HG03159 (cell line): ENCODE data around the gene MNDA.
A peak's percentile ranks its signal among the peaks of the same experiment; 100 is the strongest.

ENCODE experiments used
- ATAC-seq: cut with Tn5 transposase; IDR thresholded peaks from one replicate; pipeline ENCODE4 v1.9.1; 2021; ENCODE audit warnings: mild to moderate bottlenecking, moderate library complexity; ENCODE audit not compliant: unreplicated experiment

The MNDA gene

DNA sequence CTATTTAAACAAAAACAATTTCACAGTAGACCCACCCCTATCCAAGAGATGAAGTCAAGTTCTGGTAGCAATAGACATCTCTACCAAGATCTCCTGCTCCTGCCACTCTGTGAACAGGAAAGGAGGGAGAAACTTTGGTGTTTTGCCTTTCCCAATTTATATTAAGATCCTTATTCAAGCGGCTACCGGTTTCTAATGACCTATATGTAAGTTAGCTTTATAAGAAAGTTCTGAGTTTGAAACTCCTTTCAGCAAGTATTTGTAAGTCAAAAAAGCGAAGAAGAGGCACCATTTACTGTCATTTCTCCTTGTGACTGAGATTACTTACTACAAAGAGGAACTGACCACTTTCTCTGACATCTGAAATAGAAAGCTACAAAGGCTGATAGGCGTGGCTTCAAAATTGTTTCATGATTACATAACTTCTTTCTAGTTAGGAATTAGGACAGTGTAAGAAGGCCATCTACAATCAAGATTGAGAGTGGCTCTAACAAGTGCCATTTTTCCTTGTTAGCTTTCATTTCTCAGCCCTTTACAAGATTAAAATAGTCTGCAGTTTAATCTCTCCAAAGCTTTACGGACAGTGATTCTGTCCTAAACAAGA, at the start of gene MNDA:
TSS of gene MNDA (plus strand) at position 448 of the 604 bp plus-strand sequence. CDS start 10,803 bp downstream, outside the sequence.
- ATAC-seq, result peak; percentile 92

DNA sequence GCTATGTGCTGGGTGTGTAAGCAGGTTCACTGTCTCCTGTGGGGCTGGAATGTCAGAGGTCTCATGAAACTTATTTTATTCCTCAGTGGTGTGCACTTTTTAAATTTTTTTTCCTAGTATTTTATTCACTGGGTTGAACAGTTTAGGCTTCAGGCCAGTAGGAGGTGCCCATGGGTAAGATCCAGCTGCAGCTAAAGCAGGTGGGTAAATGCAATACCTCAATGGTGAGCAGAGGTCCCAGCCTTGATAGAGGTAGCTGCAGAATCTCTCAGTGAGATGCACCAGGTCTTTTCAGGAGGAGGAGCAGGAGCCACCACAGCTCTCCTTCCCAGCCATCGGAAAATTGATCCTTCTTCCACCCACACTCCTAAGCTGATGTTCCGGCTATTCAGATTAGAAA, 37.5 kb upstream of the MNDA start:
- ATAC-seq, result peak; percentile 52

DNA sequence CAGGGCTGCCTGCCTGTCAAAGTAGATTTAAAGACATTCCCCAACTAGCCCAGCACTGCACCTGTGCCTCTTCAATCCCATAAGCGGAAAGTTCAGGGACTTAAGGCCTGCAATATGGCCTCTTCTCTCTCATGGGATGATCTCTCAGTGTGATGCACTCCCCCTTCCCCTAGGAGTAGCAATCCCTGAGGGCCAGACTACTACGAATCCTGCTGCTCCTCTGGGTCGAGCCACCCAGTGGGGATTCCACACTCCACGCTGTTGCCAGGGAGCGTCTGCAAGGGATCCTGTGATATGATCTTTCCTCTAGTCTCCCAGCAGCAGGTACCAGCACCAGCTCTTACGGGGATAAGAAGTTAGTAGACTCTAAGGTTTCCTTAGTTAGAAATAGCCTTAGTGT, 36.9 kb upstream of the MNDA start:
- ATAC-seq, result no peak

DNA sequence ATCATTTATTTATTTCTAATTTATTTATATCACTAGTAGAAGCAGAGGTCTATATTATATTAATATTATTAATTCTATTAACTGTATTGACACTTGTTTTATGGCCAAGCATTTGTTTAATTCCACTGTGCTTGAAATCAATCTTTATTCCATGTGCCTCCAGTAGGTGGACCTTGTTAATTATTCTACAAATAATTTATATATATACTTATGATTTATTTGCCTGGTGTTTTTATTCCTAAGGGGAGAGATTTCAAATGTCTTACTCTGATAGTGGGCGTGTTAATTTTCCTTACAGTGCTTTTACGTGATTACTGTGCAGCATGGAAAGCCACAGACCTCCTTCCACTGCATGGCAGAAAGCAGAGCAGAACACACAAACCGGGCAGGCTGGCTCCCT, 32.6 kb upstream of the MNDA start:
- ATAC-seq, result no peak

DNA sequence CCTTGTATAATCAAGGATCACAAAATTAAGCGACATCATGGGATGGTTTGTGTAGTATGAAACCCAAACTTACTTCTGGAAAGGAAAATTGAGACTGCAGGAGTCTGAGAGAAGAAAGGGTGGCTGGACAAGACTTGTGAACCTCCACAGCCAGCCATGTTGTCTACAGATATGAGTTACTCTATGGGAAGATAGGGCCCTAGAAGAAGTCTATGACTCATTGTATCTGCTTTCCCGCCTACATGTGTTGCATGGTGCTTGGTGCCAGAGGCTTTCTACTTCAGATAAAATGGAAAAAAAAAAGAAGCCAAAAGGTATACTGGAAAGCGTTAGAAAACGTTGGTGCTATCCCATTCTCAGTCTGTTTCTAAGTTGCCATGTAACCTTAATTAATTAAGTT, 31.5 kb upstream of the MNDA start:
- ATAC-seq, result no peak

DNA sequence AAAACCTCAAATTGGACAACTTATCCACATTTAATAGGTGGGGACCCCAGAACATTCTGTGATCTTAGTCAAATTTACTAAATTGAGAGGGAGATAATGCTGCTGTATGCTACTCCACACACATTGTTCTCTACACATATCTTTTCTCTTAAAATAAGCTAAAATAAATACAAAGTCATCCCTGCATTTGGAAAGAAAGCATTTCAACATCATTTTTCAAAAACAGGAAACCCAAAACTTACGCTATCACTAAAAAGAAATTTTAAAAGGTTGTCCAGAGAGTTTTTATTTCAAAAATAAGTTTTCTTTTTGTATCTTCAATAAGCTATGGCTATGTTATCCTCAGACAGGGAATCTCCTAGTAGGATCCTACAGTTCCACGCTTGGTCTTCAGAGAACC, 30.6 kb upstream of the MNDA start:
- no peak for ATAC-seq

DNA sequence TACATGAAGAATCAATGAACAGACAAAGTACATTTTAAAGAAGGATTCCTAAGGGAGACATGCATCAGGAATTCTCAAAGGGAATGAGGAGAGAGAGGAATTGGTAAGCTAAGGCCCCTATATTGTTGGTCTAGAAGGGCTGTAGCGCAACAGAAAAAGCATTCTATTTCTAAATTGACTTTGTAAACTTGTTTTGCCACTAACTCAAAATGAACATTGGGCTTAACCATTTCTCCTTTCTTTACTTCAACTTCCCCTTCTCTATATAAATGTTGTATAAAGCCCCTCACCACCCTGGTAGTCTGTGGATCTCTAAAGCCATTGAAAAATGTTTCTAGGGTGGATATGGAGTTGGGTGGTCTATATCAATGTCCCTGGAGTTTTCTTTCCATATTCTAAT, 29.8 kb upstream of the MNDA start:
- ATAC-seq, result no peak

DNA sequence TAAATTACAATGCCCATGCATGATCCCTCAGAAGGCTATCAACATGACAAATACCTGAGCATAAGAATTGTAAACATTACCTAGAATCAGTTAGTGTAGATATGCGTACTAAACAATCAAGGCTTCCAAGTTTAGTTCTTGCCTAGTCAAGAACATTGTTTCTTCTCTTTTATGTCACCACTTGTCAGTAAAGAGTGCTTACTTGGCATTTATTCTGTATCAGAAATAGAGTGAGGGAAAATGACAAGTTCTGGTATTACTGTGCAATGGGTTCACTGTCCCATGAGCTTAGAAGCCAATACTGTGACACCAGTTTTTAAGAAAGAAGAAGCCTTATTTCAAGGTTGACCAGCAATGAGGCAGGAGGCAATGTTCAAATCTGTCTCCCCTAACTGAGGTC, 27.5 kb upstream of the MNDA start:
- no peak for ATAC-seq

DNA sequence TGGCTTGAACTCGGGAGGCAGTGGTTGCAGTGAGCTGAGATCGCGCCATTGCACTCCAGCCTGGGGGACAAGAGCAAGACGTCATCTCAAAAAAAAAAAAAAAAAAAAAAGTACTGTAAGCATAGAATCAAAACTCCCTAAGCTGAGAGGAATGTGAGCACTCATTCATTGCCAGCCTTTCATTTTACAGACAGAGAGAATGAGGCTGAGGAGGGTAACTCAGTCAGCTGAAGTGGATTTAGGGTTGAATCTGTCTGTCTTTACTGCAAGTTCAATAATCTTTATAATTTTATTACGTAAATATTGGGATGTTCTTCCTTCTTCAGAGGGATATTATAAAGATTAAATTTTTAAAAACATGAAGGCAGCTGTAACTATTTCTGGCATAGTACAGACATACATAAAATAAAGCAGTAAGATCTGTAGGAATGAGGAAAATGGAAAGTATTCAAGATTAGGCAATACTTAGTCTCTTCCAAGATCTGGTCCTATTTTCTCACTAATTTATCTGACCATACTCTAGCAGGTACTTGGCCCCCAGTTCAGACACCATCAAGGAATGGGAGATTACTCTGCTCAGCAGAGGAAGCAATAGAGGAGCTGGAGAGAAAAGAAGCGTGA, 24.1 kb upstream of the MNDA start:
- ATAC-seq, result no peak

DNA sequence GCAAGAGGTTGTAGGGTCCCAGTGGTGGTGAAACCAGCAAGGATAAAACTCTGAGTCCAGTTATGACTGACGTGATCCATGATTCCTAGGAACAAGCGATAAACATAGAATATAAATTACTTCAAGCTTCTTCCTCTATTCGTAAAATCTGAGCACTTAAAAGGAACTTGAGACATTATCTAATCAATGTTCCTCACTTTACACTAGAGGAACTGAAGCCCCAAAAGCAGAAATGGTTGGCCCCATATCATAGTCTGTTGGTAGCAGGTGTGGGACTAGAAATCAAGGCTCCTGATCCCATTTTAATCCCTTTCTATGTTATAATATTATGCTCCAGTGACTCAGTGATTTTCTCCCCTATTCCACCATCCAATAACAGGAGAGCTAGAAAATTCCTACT, 21.9 kb upstream of the MNDA start:
- ATAC-seq, result no peak

DNA sequence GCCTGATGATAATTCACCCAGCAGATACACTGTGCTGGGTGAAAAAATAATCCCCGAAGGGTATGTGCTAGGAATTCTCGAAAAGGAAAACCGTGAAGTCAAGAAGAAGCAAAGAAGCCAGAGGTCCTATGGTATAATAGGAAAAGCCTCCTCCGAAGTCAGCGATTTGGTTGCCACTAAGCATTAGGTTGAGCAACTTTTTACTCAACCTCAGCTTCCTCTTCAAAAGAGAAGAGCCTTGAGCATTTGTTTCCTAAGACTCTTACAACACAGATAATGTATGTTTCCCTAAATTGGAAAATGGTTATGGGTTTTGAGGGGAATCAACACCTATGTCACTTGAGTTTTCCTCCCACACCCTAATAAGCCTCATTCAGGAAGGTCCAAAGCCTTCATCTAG, 21.3 kb upstream of the MNDA start:
- no peak for ATAC-seq

DNA sequence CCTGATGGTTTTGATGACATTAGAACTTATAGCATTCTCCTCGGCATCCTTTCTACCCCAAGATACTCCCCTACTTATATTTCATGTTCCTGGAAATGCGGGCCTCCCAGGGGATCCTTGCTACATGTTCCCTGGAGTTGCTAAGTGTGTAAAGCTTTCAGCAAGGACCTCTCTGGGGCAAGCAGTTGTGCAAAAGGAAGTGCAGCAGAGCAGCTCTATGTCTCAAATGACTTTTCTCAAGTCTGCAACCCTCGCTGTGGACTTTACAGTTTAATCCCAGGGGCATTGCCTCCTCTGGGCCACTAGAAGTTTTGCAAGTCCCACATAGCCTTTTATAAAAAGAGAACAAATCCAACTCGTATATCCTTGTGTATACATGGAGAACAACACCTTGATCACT, 20.8 kb upstream of the MNDA start:
- ATAC-seq, result no peak

DNA sequence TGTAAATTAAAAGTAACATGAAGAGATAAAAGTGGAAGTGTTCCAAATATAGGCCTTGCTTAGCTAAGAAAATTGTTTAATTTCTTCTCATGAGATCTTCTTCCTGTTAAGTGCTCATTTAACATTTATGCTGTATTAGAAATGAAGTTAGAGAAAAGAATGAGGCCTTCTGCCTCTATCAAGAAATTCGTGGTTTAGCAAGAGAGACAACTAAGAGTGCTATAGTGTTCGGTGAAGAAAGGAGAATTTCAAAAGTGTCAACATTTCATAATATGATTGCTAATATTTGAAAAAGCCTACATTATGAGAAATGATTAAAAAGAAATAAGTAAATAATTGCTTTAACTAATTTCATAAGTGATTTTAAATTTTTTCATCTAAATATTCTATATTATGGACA, 18.8 kb upstream of the MNDA start:
- ATAC-seq, result no peak

DNA sequence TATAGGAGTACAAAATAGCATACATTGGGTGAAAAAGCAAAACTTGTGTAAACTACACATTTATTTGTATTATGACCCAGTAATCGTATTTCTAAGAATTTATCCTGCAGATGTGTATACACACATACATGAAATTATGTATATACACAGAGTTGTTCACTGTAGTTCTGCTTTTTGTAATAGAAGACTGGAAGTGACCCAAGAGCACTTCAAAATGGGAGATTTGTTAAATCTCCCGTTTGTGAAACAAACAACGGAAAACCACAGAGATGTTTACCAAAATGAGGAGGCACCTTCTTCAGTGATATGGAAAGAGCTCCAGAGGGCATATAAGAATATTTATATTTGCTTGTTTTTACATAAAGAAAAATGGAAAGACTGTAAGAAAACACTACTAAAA, 18.0 kb upstream of the MNDA start:
- no peak for ATAC-seq

DNA sequence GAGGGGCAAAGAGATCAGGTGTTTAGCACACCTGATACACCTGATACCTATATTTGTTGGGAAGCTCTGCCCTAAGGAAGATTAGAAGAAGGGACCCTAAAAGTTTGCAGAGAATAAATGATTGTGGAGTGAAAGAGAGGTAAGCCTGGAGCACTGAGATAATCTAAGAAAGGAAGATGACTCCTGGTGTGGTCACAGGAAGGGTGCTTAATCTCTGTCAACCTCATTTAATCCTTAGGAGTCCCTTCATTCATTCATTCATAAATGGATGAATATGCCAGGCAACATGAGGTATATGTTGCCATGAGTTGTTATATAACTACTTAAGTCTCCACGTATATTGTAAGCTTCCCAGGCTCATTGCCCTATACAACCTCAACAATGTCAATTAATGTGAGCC, 16.2 kb upstream of the MNDA start:
- ATAC-seq, result no peak

DNA sequence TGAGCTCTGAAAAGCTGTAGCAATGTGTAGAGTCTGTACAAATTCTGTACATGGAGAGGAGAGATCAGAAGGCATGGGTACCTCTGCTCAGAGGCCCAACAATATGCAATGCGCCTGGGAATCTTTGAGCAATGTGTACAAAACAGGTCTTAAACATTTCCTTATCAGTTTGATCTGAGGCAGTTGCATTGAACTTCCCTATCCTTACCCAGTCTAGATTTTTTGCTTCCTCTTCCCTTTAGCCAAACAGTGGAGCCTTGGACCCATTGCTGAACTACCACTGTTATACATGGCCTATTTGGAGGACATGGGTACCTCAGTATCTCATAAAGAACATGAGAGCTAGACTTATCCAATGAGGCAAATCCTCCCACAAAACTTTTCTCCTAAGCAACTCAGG, 12.6 kb upstream of the MNDA start:
- no peak for ATAC-seq

DNA sequence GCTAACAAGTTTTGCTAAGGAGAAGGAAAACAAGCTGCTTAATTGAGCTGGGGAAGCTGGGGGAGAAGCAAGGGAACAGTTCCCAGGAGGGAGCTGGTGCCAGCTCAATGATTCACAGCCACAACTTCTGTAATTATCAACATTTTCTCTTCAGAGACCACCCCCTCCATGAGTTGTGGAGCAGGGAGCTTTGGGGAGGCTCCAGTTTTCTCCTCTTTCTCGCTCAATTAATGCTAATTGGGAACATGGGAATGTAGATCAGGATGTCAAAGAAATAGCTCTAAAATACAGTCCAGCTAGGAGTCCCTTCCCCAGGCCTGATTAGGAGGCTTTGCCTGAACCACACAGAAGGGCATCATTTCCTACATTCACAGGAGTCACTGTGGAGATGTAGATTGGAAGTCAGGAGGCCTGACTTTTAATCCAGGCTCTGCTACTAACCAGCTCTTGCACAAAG, 12.1 kb upstream of the MNDA start:
- peak; percentile 2 for ATAC-seq

DNA sequence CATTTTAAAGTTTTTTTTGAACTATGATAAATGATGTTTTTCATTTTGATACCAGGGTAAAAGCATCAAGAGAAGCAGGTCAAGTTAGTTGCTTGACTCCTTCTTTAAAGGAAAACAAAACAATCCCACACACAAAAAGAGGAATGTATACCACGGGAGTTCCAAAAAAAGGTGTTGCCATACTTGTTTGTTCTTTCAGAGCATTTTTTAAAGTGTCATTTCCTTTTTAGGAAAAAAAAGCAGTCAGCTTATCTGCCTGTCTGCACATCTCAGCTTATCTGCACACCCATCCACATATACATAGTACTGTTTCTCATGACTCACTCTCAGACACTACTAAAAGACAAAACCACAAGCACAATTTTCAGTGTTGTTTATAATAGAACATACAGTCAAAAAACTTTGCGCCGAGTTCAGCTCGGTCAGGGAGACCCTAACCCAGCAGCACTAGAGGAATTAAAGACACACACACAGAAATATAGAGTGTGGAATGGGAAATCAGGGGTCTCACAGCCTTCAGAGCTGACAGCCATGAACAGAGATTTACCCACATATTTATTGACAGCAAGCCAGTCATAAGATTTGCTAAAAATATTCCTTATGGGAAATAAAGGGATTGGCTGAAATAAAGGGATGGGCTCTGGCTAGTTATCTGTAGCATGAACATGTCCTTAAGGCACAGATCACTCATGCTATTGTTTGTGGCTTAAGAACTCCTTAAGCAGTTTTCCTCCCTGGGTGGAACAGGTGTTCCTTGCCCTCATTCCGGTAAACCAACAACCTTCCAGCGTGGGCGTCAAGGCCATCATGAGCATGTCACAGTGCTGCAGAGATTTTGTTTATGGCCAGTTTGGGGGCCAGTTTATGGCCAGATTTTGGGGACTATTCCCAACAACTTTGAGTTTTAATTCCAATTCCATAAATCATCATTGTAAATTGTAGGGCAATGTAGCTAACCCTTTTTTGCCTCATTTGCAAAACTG, 11.4 kb upstream of the MNDA start:
- peak; percentile 96 for ATAC-seq

DNA sequence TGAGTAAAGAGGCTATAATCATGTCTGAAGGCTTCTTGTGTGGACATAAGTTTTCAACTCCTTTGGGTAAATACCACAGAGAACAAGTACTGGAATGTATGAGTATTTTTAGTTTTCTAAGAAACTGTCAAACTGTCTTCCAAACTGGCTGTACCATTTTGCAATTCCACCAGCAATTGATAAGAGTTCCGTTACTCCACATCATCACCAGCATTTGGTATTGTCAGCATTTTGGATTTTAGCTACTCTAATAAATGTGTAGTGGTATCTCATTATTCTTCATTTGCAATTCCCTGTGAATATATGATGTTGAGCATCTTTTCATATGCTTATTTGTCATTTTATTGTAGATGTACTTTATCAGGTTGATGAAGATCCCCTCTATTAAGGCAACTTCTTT, 9.4 kb upstream of the MNDA start:
- no peak for ATAC-seq

DNA sequence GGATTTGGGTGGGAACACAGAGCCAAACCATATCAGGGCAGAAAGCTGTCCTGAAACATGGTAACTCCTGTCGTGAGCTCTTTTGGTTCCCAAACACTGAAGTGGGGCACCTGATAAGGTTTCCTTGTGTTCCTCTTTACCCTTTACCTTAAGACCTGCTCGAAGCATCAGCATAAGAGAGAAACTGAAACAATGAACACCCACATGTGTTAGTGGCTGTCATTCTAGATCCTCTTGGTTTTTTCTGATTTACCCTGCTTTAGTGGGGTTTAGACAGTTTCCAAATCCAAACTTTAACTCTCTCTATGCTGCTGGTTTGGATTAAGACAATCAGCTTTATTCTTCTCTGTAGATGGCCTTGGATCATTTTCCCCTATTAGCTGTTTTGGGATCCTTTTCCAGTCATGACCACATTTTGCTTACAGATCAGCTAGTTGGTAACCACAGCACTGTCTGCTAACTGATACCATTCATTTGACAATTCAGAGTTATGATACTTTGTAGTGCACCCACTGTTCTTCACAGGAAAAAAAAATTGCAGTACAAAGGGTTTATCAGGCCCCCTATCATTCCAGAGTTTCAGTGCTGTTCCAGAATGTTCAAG, 975 bp upstream of the MNDA start:
- peak; percentile 55 for ATAC-seq

DNA sequence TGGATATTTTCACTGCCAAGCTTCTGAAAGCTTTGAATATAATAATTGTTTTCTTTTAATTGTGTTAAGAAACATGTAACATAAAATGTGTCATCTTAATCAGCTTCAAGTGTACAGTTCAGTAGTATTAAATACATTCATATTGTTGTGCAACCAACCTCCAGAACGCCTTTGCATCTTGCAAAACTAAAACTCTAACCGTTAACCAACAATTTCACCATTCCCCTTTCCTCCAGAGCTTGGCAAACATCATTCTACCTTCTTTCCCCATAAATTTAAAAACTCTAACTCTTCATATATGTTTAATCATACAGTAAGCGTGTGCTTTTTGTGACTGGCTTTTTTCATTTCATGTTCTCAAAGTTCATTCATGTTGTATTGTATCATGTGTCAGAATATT, 2.1 kb downstream of the MNDA start:
- no peak for ATAC-seq
